Testis (tissue), 2 donors: Measurements from ENCODE around the gene TP53AIP1.

Source experiments
- CTCF ChIP-seq, 3 experiments: fragments of 450-650 bp in 2 of 3; fragments of 200-600 bp in 1 of 3; sonication (generic) in 1 of 3; IDR thresholded peaks; one replicate each; pipeline ENCODE4 v1.5.1; 2016 to 2019; ENCODE audit warnings: antibody characterized with exemption in 3 of 3, mild to moderate bottlenecking in 2 of 3, moderate library complexity in 1 of 3
- POLR2A ChIP-seq: fragments of 450-650 bp; IDR thresholded peaks from one replicate; pipeline ENCODE4 v1.6.1; 2017; ENCODE audit warnings: antibody characterized with exemption, mild to moderate bottlenecking, moderate library complexity

- no peak for TF ChIP-seq CTCF (IDR thresholded peaks at IDR 0.05)
- no peak for TF ChIP-seq POLR2A
Measured at GRCh38 chr11:128949791-128950454, 7.3 kb upstream of the TP53AIP1 start.
